PFSK-1 (cell line): ENCODE results near the gene PPP1R15A.

Experiments used
- FOXP2 ChIP-seq: optimal IDR thresholded peaks from 2 replicates; pipeline ENCODE3; 2011; ENCODE audit warnings: borderline replicate concordance, control low read depth, inconsistent platforms; ENCODE audit not compliant: insufficient read depth; ENCODE audit errors: extremely low read length, extremely low read depth
- POLR2AphosphoS5 ChIP-seq: IDR thresholded peaks from 2 replicates; pipeline ENCODE4 v1.6.1; 2012; ENCODE audit warnings: low read depth, mild to moderate bottlenecking, control low read depth, low read length, moderate library complexity
- SIN3A ChIP-seq: IDR thresholded peaks from 2 replicates; pipeline ENCODE4 v1.6.1; 2012; ENCODE audit warnings: mild to moderate bottlenecking, low read length, moderate library complexity, borderline replicate concordance; ENCODE audit not compliant: insufficient read depth
- TAF1 ChIP-seq: IDR thresholded peaks from 2 replicates; pipeline ENCODE4 v1.6.1; 2012; ENCODE audit warnings: low read length, control low read depth, borderline replicate concordance; ENCODE audit not compliant: insufficient read depth
- TF ChIP-seq, protein P1 (sequence below), 2 experiments: IDR thresholded peaks; 2 replicates each; pipeline versions ENCODE4 v1.6.1 to v1.8.0; 2011 to 2012; ENCODE audit warnings: low read depth in 2 of 2, low read length in 2 of 2, control low read depth in 1 of 2, inconsistent platforms in 1 of 2, mild to moderate bottlenecking in 1 of 2, moderate library complexity in 1 of 2; ENCODE audit not compliant: insufficient read depth in 1 of 2

Gene PPP1R15A

DNA sequence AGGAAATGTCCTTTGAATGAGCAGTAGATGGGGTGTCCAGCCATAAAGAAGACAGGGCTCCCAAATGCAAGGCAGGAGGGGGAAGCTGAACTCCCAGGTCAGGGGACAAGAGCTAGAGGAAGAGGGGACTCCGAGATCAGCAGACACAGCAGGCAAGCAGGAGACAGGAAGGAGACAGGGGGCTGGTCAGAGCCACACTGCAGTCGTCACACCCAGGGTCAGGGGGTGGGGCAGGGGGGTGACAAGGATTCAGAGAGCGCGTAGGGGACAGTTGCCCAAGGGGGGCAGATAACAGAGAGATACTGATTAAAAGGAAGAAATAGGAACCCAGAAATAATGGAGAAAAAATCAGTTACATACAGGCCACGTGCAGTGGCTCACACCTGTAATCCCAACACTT is 39.2 kb upstream of the PPP1R15A start:
- TF ChIP-seq FOXP2, result no peak
- no peak for TF ChIP-seq SIN3A
- no peak for TF ChIP-seq TAF1
- TF ChIP-seq, protein P1, sequence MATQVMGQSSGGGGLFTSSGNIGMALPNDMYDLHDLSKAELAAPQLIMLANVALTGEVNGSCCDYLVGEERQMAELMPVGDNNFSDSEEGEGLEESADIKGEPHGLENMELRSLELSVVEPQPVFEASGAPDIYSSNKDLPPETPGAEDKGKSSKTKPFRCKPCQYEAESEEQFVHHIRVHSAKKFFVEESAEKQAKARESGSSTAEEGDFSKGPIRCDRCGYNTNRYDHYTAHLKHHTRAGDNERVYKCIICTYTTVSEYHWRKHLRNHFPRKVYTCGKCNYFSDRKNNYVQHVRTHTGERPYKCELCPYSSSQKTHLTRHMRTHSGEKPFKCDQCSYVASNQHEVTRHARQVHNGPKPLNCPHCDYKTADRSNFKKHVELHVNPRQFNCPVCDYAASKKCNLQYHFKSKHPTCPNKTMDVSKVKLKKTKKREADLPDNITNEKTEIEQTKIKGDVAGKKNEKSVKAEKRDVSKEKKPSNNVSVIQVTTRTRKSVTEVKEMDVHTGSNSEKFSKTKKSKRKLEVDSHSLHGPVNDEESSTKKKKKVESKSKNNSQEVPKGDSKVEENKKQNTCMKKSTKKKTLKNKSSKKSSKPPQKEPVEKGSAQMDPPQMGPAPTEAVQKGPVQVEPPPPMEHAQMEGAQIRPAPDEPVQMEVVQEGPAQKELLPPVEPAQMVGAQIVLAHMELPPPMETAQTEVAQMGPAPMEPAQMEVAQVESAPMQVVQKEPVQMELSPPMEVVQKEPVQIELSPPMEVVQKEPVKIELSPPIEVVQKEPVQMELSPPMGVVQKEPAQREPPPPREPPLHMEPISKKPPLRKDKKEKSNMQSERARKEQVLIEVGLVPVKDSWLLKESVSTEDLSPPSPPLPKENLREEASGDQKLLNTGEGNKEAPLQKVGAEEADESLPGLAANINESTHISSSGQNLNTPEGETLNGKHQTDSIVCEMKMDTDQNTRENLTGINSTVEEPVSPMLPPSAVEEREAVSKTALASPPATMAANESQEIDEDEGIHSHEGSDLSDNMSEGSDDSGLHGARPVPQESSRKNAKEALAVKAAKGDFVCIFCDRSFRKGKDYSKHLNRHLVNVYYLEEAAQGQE (IDR thresholded peaks at IDR 0.05; ENCODE audit: insufficient read depth in 1 of 2, low read depth in 2 of 2, low read length in 2 of 2), result no peak
- no peak for TF ChIP-seq POLR2AphosphoS5

DNA sequence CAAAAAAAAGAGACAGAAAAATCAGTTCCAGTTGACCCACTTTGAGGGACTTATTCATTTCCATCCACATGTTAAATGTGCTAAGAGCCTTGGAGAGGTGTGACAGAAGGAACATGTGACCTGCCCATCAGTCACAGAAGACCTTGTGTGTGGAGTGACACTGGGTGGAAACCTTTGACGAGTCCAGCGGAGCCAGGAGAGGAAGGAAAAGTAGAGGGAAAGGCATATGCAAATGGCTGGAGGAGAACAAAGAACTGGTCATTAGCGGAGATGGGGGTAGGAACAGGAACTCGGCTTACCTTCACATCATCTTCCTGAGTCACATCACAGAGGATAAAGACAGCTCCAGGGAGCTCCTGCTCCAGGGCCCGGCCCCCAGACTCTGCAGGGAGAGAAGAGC is 38.2 kb upstream of the PPP1R15A start:
- TF ChIP-seq SIN3A, result no peak
- TF ChIP-seq FOXP2, result no peak
- TF ChIP-seq, protein P1 (IDR thresholded peaks at IDR 0.05; ENCODE audit: insufficient read depth in 1 of 2, low read depth in 2 of 2, low read length in 2 of 2), result no peak

DNA sequence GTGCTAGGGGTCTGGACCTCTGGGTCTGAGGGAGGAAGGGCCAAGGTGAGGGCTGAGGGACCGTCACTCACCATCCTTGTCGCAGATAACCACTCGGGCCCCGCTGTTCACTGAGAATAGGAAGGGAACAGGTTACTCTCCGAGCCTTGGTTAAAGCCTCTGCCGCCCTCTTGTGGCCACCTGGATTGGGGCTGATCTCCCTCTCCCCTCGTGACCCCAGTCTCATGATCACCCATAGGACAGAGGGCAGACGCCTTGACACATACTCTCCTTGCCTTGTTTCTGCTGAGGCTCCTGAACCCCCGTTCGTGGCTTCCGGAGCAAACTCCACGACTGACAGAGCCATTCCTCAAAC is 36.5 kb upstream of the PPP1R15A start:
- TF ChIP-seq POLR2AphosphoS5 (no peak), TAF1 (no peak), SIN3A (no peak)

DNA sequence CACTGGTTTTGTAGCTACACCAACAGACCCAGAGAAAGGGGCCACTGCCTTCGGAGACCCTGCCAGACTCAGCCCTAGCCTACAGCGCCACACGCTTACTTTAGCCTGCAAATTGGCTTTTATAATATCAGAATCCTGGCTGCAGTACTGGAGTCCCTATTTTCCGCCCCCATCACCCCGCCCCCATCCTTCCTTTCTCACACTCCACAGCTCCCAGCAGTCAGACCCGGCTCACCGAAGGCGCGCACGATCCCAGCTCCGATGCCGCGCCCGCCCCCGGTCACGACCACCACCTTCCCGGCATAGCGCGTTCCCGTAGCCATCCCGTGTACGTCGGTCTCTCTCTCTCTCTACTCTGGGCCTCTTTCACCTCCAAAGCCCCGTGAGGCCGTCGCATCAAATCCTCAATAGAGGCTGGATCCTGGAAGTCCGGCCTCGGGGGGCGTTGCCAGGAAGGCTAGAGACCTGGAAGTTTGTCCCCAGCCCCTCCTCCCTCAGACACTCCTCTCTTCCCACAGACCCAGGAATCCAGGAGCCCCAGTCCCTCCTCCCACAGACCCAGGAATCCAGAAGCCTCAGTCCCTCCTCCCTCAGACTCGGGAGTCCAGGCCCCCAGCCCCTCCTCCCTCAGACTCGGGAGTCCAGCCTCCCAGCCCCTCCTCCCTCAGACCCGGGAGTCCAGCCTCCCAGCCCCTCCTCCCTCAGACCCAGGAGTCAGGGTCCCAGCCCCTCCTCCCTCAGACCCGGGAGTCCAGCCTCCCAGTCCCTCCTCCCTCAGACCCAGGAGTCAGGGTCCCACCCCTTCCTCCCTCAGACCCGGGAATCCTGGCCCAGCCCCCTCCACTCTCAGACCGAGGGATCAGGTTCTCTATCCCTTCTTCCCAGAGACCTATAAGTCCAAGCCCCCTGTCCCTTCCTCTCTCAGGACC is 35.9 kb upstream of the PPP1R15A start, which contains the start of gene HSD17B14:
Gene HSD17B14, minus strand, starts transcription at position 403 of the 929 bp plus-strand sequence. Its CDS starts 80 bp downstream, at position 323.
- no peak for TF ChIP-seq SIN3A
- no peak for TF ChIP-seq FOXP2
- TF ChIP-seq POLR2AphosphoS5, result no peak
- TF ChIP-seq TAF1, result no peak
- TF ChIP-seq, protein P1 (IDR thresholded peaks at IDR 0.05; ENCODE audit: insufficient read depth in 1 of 2, low read depth in 2 of 2, low read length in 2 of 2), result no peak

DNA sequence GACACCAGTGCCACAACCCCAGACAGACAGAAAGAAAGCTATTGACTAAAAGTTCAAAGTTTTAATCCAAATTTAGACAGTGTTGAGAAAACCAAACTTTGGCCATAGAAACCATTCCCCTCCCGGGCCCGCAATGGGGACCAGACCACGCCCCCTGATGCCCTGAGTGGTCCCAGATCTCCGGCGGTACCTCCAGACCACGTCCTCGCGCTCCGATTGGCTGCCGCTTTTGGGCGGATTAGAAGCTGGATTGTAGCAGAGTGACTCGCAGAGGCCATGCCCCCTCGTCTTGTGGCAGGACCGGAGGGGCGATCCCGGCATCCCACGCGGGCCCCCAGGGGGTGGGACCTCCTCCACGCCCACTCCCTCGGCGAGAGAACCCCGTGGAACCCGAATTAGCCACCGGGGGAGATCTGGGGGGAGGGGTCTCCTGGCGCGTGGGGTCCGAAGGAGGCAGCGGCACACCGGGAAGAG is 35.1 kb upstream of the PPP1R15A start:
- TF ChIP-seq FOXP2, result no peak
- TF ChIP-seq SIN3A, result no peak
- TF ChIP-seq POLR2AphosphoS5, result no peak
- TF ChIP-seq, protein P1 (IDR thresholded peaks at IDR 0.05; ENCODE audit: insufficient read depth in 1 of 2, low read depth in 2 of 2, low read length in 2 of 2), result no peak
- TF ChIP-seq TAF1, result no peak
